ENCODE data around the gene CARM1.

The CARM1 gene

DNA sequence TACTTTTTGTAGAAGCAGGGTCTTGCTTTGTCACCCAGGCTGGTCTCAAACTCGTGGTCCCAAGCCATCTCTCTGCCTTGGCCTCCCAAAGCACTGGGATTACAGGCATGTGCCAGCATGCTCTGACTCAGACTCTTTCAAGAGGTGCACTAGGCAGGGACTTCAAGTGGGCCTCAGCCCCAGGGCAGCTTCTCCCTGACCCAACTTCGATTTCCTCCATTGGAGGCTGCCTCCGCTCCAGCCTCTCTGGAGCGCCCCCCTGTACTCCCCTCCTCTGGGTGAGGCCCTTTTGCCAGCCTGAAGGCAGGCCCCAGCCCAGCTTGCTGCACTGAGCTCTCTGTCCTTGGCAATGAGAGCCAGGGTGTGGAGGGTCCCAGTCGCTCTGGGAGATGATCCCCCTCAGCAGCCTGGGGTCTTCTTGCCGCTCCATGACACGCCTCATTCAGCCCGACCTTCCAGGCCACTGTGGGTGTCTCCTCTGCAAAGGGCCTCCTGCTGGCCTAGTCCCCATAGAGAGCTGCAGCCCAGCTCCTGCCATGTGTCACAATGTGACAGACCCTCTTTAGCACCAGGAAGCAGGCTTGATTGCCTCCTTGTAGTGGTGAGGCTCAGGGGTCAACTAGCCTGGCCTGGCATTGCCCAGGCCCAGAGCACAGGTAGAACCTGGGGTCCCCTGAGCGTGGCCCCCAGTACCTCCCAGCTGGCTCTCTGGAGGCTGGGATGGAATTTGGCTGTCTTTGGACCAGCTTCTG, 16.4 kb downstream of the CARM1 start:
- TF ChIP-seq, protein P1, sequence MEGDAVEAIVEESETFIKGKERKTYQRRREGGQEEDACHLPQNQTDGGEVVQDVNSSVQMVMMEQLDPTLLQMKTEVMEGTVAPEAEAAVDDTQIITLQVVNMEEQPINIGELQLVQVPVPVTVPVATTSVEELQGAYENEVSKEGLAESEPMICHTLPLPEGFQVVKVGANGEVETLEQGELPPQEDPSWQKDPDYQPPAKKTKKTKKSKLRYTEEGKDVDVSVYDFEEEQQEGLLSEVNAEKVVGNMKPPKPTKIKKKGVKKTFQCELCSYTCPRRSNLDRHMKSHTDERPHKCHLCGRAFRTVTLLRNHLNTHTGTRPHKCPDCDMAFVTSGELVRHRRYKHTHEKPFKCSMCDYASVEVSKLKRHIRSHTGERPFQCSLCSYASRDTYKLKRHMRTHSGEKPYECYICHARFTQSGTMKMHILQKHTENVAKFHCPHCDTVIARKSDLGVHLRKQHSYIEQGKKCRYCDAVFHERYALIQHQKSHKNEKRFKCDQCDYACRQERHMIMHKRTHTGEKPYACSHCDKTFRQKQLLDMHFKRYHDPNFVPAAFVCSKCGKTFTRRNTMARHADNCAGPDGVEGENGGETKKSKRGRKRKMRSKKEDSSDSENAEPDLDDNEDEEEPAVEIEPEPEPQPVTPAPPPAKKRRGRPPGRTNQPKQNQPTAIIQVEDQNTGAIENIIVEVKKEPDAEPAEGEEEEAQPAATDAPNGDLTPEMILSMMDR (IDR thresholded peaks at IDR 0.05; ENCODE audit: low read depth, low read length, missing control alignments): no peak
- DNase-seq (ENCODE audit: low read depth): no peak
- H3K4me3 ChIP-seq (ENCODE audit: low read depth, low read length): no peak overlapping the region

DNA sequence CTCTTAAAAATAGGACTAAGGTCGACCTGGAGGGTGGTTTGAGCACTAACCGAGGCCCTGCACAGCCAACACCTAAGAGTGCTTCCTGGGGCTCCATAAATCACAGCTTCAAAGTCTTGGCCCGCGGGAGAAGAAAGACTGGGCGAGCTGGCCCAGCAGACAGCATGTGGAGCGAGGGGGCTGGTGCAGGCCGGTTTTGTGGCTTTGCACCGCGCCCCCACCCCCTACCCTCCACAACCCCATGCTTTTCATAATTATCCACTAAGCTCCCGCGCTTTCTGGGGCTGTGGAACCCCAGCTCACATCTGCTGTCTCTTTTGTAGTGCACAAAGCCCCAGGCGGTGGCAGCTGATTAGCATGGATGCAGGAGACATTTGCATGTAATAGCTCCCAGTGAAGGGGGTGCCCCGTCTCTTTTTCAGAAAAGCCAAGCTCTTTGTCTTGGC, 17.1 kb downstream of the CARM1 start:
- TF ChIP-seq, protein P1 (IDR thresholded peaks at IDR 0.05; ENCODE audit: low read depth, low read length, missing control alignments): no peak
- DNase-seq (ENCODE audit: low read depth): no peak
- no peak overlapping the region for H3K4me3 ChIP-seq (ENCODE audit: low read depth, low read length)

DNA sequence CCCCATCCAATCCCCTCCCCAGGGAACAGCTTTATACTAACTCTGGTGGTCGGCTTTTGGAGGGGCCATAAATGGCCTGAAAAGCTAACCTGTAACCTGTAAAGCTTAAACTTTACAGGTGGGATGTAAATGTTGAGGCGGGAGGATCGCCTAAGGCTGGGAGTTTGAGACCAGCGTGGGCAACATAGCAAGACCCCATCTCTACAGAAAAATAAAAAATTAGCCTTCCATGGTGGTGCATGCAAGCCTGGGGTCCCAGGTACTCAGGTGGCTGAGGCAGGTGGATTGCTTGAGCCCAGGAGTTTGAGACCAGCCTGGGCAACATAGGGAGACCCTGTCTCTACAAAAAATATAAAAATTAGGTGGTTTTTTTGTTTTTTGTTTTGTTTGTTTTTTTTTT, 18.5 kb downstream of the CARM1 start:
- no peak overlapping the region for H3K4me3 ChIP-seq (ENCODE audit: low read depth, low read length)
- DNase-seq (ENCODE audit: low read depth): no peak
- TF ChIP-seq, protein P1 (IDR thresholded peaks at IDR 0.05; ENCODE audit: low read depth, low read length, missing control alignments): no peak

DNA sequence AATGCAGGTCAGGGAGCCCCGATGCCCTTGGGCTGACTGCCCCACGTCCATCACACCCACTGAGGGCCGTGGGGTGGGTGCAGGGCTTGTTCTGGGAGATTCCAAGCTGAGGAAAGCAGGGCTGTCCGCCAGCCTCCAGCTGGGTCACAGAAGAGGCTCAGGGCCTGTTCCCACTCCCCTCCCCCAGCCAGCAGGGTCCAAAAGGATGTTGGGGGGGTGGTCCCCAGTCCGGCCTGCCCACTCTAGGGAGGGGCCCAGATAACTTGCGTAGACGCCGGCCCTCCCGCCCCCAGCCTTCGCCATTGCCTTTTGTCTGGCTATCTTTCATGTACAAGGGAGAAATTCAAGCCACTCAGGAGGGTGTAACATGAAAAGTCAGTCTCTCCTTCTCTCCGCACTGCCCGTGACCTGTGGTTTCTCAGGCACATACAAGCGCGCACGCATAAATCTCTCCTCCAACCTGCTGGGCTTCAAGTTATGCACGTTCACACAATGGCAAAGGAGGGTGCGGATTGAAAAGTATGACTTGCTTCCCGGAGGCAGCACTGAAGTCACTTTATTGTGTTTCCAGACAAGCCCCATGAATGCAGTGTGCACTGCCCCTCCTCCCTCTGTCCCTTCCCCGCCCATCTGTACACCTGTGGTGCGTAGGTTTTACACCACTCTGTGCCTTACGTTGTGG, 20.2 kb downstream of the CARM1 start:
- no peak for DNase-seq (ENCODE audit: low read depth)
- H3K4me3 ChIP-seq (ENCODE audit: low read depth, low read length): no peak overlapping the region
- TF ChIP-seq, protein P1 (IDR thresholded peaks at IDR 0.05; ENCODE audit: low read depth, low read length, missing control alignments): no peak

DNA sequence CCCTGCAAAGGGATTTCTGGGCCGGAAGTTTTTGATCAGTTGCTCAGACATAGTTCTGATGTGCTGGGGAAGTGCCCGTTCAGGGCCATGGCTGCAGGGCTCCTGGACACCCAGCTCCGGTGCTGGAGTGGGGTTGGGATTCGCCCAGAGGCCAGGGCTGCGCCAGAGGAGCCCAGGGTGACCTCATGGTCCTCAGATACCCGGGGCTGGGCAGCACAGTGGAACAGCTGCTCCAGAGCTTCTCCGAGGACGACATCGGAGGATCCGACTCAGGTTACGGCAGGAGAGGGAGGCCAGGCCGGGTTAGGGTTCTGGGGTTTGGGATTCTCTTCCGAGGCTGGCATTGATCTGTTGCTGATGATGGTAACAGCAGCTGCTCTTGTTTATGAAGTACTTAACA, 20.9 kb downstream of the CARM1 start:
- no peak for DNase-seq (ENCODE audit: low read depth)
- no peak overlapping the region for H3K4me3 ChIP-seq (ENCODE audit: low read depth, low read length)
- TF ChIP-seq, protein P1 (IDR thresholded peaks at IDR 0.05; ENCODE audit: low read depth, low read length, missing control alignments): no peak

DNA sequence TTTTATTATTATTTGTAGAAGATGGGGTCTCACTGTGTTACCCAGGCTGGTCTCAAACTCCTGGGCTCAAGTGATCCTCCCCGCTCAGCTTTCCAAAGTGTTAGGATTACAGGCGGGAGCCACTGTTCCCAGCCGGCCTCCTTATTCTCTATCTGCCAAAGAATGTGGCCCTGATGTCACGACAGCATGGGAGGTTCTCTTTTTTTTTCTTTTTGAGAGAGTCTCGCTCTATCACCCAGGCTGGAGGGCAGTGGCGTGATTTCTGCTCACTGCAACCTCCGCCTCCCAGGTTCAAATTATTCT, 23.5 kb downstream of the CARM1 start:
- H3K4me3 ChIP-seq (ENCODE audit: low read depth, low read length): no peak overlapping the region
- no peak for DNase-seq (ENCODE audit: low read depth)
- TF ChIP-seq, protein P1 (IDR thresholded peaks at IDR 0.05; ENCODE audit: low read depth, low read length, missing control alignments): no peak

DNA sequence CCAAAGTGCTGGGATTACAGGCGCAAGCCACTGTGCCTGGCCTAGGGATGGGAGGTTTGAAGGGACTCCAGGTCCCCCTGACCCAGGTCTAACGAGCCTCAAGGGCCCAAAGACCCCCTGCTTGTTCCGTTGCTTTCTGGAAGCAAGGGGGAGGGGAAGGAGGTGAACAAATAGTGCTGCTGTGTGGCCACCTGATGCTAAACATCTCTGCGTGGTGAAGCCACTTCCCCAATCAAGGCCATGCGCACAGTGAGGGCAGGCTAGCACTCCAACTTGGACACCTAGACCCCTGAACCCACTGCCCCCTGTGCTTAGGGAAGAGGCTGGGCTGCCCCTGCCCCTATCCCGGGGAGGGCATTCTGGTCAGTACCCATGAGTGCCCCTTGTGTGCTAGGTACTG, 24.0 kb downstream of the CARM1 start:
- DNase-seq (ENCODE audit: low read depth): no peak
- no peak overlapping the region for H3K4me3 ChIP-seq (ENCODE audit: low read depth, low read length)
- TF ChIP-seq, protein P1 (IDR thresholded peaks at IDR 0.05; ENCODE audit: low read depth, low read length, missing control alignments): no peak

Data from GM12864 (cell line).